ENCODE results near the gene HBE1. TPM values are rescaled to one million over a fixed set of nuclear protein-coding genes. Genes with fewer than 3 reads are reported as not detected.

Gene HBE1
- total and polyA plus RNA-seq, 9 of the 15 experiments (the other 6 are each of a cell fraction or from before 2014, with no cell fraction given): 612 to 10,250 (median 2,181) TPM

- 0 out of 2 replicates have a peak, but pooled peaks have one; percentile 18 for TF ChIP-seq CAMTA2 (CRISPR knock-in tag; conservative IDR thresholded peaks at IDR 0.05)
- no peak for TF ChIP-seq RERE (CRISPR knock-in tag; IDR thresholded peaks at IDR 0.05; ENCODE audit: borderline replicate concordance)
- no peak for TF ChIP-seq RBM14 (IDR thresholded peaks at IDR 0.05; ENCODE audit: borderline replicate concordance, insufficient read depth, low read depth, low read length)
- TF ChIP-seq ZNF583 (CRISPR knock-in tag; IDR thresholded peaks at IDR 0.05): no peak
- no peak for TF ChIP-seq BRF1 (IDR thresholded peaks at IDR 0.05; ENCODE audit: borderline replicate concordance, extremely low read depth, insufficient read length)
- TF ChIP-seq RAD21 (CRISPR knock-in tag; conservative IDR thresholded peaks at IDR 0.05 in 1 of 2, IDR thresholded peaks at IDR 0.05 in 1 of 2): peak in 1 of 2 experiments; percentile 17; a peak in 1 of 4 replicates
- no peak for TF ChIP-seq ZNF589 (CRISPR knock-in tag; IDR thresholded peaks at IDR 0.05; ENCODE audit: low read depth)
- TF ChIP-seq HINFP (tag; conservative IDR thresholded peaks at IDR 0.05; ENCODE audit: low read depth): no peak
- TF ChIP-seq ZNF140 (CRISPR knock-in tag; IDR thresholded peaks at IDR 0.05): no peak
- TF ChIP-seq SRSF9 (IDR thresholded peaks at IDR 0.05; ENCODE audit: borderline replicate concordance, low read depth, low read length): no peak
- no peak for TF ChIP-seq CHCHD3 (CRISPR knock-in tag; IDR thresholded peaks at IDR 0.05)
- TF ChIP-seq ZNF57 (CRISPR knock-in tag; IDR thresholded peaks at IDR 0.05): no peak
- TF ChIP-seq POLR2AphosphoS2 (IDR thresholded peaks at IDR 0.05; ENCODE audit: low read length): peak; percentile 93; the same call in 1 of the 2 replicates
- no peak for TF ChIP-seq ARID4B (CRISPR knock-in tag; IDR thresholded peaks at IDR 0.05)
- TF ChIP-seq GATAD2B (IDR thresholded peaks at IDR 0.05; ENCODE audit: borderline replicate concordance): no peak
- no peak for TF ChIP-seq ETS2 (tag; IDR thresholded peaks at IDR 0.05; ENCODE audit: borderline replicate concordance, poor library complexity, severe bottlenecking)
- TF ChIP-seq LEF1 (IDR thresholded peaks at IDR 0.05): no peak
These were observed 2.6 kb downstream of the HBE1 start (continued) for GRCh38 chr11:5267033-5267563.

Data from K562 (cell line).